Fibroblast of lung (primary cell): Measurements from ENCODE around the gene TMCO2. TPM values are rescaled to one million over a fixed set of nuclear protein-coding genes. Genes with fewer than 3 reads are reported as not detected.

Experiments used
- DNase-seq, 2 donors: peaks; one replicate each; pipeline versions ENCODE4 v3.0.0 to v3.0.0-alpha.2; 2010; ENCODE audit warnings: low read depth in 2 of 2
- H2AFZ ChIP-seq: 2 replicates; pipeline ENCODE4 v1.5.1; 2012; ENCODE audit warnings: low read length, control low read depth, inconsistent platforms
- H3K27ac ChIP-seq: 2 replicates; pipeline ENCODE4 v1.5.1; 2011; ENCODE audit warnings: low read length, control low read depth; ENCODE audit not compliant: insufficient read depth
- H3K27me3 ChIP-seq: 2 replicates; pipeline ENCODE4 v1.5.1; 2011; ENCODE audit warnings: mild to moderate bottlenecking, low read length; ENCODE audit not compliant: control insufficient read depth, insufficient read depth
- H3K36me3 ChIP-seq: 2 replicates; pipeline ENCODE4 v1.5.1; 2011; ENCODE audit warnings: low read length; ENCODE audit not compliant: control insufficient read depth, insufficient read depth
- H3K4me1 ChIP-seq: 2 replicates; pipeline ENCODE4 v1.5.1; 2011; ENCODE audit warnings: low read length; ENCODE audit not compliant: control insufficient read depth, insufficient read depth; ENCODE audit errors: extremely low read depth
- H3K4me2 ChIP-seq: 2 replicates; pipeline ENCODE4 v1.5.1; 2011; ENCODE audit warnings: low read length, control low read depth; ENCODE audit not compliant: insufficient read depth; ENCODE audit errors: extremely low read depth
- H3K4me3 ChIP-seq, 4 experiments: fragments of 200-600 bp in 1 of 4; sonication (generic) in 1 of 4; replicated peaks in 1 of 4; 2 replicates each; pipeline ENCODE4 v1.5.1; 2011 to 2016; ENCODE audit warnings: low read length in 4 of 4, low read depth in 3 of 4, mild to moderate bottlenecking in 3 of 4, control low read depth in 2 of 4, inconsistent platforms in 1 of 4, mixed read lengths in 1 of 4; ENCODE audit not compliant: insufficient read depth in 1 of 4; ENCODE audit errors: control extremely low read depth in 1 of 4
- H3K79me2 ChIP-seq: 2 replicates; pipeline ENCODE4 v1.5.1; 2012; ENCODE audit warnings: mild to moderate bottlenecking, low read length, inconsistent platforms; ENCODE audit not compliant: control insufficient read depth, insufficient read depth
- H3K9ac ChIP-seq: 2 replicates; pipeline ENCODE4 v1.5.1; 2011; ENCODE audit warnings: mild to moderate bottlenecking, low read length, control low read depth; ENCODE audit not compliant: insufficient read depth
- H3K9me3 ChIP-seq: 2 replicates; pipeline ENCODE4 v1.5.1; 2012; ENCODE audit warnings: low read depth, low read length; ENCODE audit not compliant: control insufficient read depth, insufficient read depth
- H4K20me1 ChIP-seq: 2 replicates; pipeline ENCODE4 v1.5.1; 2011; ENCODE audit warnings: low read length; ENCODE audit not compliant: control insufficient read depth, insufficient read depth; ENCODE audit errors: extremely low read depth
- CTCF ChIP-seq, 2 donors: IDR thresholded peaks in 1 of 2; conservative IDR thresholded peaks in 1 of 2; 1 replicate in 1 of 2; 2 replicates in 1 of 2; pipeline ENCODE4 v1.5.1; 2011 to 2012; ENCODE audit warnings: low read length in 2 of 2, control low read depth in 1 of 2, inconsistent platforms in 1 of 2, low read depth in 1 of 2, mild to moderate bottlenecking in 1 of 2
- EZH2 ChIP-seq: IDR thresholded peaks from 2 replicates; pipeline ENCODE4 v1.5.1; 2012; ENCODE audit warnings: low read length, control low read depth, mild to moderate bottlenecking; ENCODE audit errors: missing control alignments
- polyA plus RNA-seq, 2 donors: library from polyadenylated mRNA; depleted of rRNA in 1 of 2; stranded (reverse) in 1 of 2; unstranded in 1 of 2; fragments of >200 nt; gene quantifications; 2 replicates each; pipeline ENCODE4 v1.2.1, GENCODE V29; 2011 to 2012; ENCODE audit warnings: missing spikeins in 1 of 2
- total RNA-seq: library from RNA; depleted of rRNA; stranded (reverse); fragments of >200 nt; gene quantifications from 2 replicates; pipeline ENCODE4 v1.2.1, GENCODE V29; 2014

Gene TMCO2
- total and polyA plus RNA-seq, 2 donors (not counting 1 experiment from before 2014, with no cell fraction given): not detected

- no peak overlapping the region for H3K4me3 ChIP-seq
- TF ChIP-seq CTCF (conservative IDR thresholded peaks at IDR 0.05 in 1 of 2, IDR thresholded peaks at IDR 0.05 in 1 of 2; ENCODE audit: low read depth in 1 of 2, low read length in 2 of 2) (no peak), EZH2 (no peak)
- H3K27me3 ChIP-seq: no peaks in the 10 kb centered on the region
- DNase-seq: no peak
- peaks cover 9% of the 10 kb centered on the region for H3K36me3 ChIP-seq
- peaks cover 5% of the 10 kb centered on the region for H3K4me1 ChIP-seq
- no peak overlapping the region for H3K27ac ChIP-seq
- no peaks in the 10 kb centered on the region for H4K20me1 ChIP-seq
- H3K79me2 ChIP-seq: no peaks in the 10 kb centered on the region
- H2AFZ ChIP-seq: no peak overlapping the region
- H3K9ac ChIP-seq: no peak overlapping the region
- H3K9me3 ChIP-seq: no peaks in the 10 kb centered on the region
- H3K4me2 ChIP-seq: no peak overlapping the region
Observed at GRCh38 chr1:40274331-40274730, 26.6 kb downstream of the TMCO2 start.

GRCh38 chr1:40276122-40276521 lies 28.4 kb downstream of the TMCO2 start:
- H3K4me1 ChIP-seq: no peaks in the 10 kb centered on the region
- no peaks in the 10 kb centered on the region for H3K9me3 ChIP-seq
- H3K27me3 ChIP-seq: no peaks in the 10 kb centered on the region
- H3K36me3 ChIP-seq: peaks cover 8% of the 10 kb centered on the region
- H4K20me1 ChIP-seq: no peaks in the 10 kb centered on the region
- H2AFZ ChIP-seq: no peak overlapping the region
- no peak overlapping the region for H3K4me2 ChIP-seq
- TF ChIP-seq CTCF (conservative IDR thresholded peaks at IDR 0.05 in 1 of 2, IDR thresholded peaks at IDR 0.05 in 1 of 2; ENCODE audit: low read depth in 1 of 2, low read length in 2 of 2): no peak
- TF ChIP-seq EZH2: no peak
- no peak overlapping the region for H3K4me3 ChIP-seq
- H3K27ac ChIP-seq: no peak overlapping the region
- H3K79me2 ChIP-seq: no peaks in the 10 kb centered on the region
- H3K9ac ChIP-seq: no peak overlapping the region
- DNase-seq: no peak

- H3K9ac ChIP-seq: no peak overlapping the region
- H3K9me3 ChIP-seq: no peaks in the 10 kb centered on the region
- no peak overlapping the region for H2AFZ ChIP-seq
- H4K20me1 ChIP-seq: no peaks in the 10 kb centered on the region
- H3K4me2 ChIP-seq: no peak overlapping the region
- no peaks in the 10 kb centered on the region for H3K4me1 ChIP-seq
- H3K27ac ChIP-seq: no peak overlapping the region
- no peak for TF ChIP-seq EZH2
- no peak for TF ChIP-seq CTCF (conservative IDR thresholded peaks at IDR 0.05 in 1 of 2, IDR thresholded peaks at IDR 0.05 in 1 of 2; ENCODE audit: low read depth in 1 of 2, low read length in 2 of 2)
- no peaks in the 10 kb centered on the region for H3K27me3 ChIP-seq
- DNase-seq: no peak
- H3K4me3 ChIP-seq: no peak overlapping the region
- no peaks in the 10 kb centered on the region for H3K79me2 ChIP-seq
- H3K36me3 ChIP-seq: peaks cover 6% of the 10 kb centered on the region
Observed at GRCh38 chr1:40281853-40282252, 34.1 kb downstream of the TMCO2 start.
